ENCODE data around the gene PAFAH2.

DNA sequence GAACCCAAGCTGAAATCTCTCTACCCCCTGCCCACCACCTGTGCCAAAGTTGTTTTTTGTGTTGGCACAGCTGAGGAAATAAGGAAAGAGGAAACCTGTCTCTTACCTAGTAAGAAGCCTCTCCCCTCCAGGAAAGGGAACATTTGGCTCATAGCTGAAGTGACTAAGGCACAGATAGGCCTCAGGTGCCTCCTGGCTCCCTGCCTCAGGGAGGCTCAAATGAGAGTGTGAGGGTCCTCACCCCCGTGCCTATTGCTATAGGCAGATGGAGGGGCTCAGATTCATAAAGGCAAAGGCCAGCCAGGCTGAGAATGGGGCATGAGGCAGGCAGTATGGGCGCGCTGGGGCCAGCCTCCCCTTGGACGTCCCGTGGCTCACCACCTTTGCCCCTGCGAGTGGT is 40.6 kb upstream of the PAFAH2 start:
- TF ChIP-seq CTCF (IDR thresholded peaks at IDR 0.05; ENCODE audit: insufficient read depth, low read length, poor library complexity, severe bottlenecking), result no peak
- no peak for TF ChIP-seq EZH2phosphoT487 (conservative IDR thresholded peaks at IDR 0.05; ENCODE audit: low read length)
